Measurements from ENCODE around the gene CLDN7. TPM values are rescaled to one million over a fixed set of nuclear protein-coding genes. Genes with fewer than 3 reads are reported as not detected.

Gene CLDN7
- total RNA-seq, 1 donor from 2014 or later, result 10.5 TPM

DNA sequence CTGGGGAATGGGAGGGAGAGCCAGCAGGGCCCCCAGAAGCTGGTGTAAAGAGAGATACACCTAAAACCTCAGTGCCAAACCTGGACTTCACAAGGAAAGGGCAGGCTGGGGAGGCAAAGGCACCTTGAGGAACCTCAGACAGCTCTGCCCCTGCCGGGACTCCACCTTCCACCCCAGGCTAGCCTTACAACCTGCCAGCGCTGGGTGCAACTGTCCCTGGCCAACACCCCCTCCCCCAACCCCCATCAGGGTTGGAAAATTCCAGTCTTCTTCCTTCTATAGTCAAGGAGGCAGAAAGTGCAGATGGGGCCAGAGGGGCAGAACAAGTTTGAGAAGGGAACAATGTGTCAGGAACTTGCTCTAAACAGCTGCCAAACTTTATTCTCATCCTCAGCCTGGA lies 29.9 kb upstream of the CLDN7 start:
- H3K27me3 Mint-ChIP-seq (ENCODE audit: low read depth, unreplicated experiment), result peaks cover 63% of the 10 kb centered on the region
- H3K27ac Mint-ChIP-seq (ENCODE audit: unreplicated experiment), result no peak overlapping the region

DNA sequence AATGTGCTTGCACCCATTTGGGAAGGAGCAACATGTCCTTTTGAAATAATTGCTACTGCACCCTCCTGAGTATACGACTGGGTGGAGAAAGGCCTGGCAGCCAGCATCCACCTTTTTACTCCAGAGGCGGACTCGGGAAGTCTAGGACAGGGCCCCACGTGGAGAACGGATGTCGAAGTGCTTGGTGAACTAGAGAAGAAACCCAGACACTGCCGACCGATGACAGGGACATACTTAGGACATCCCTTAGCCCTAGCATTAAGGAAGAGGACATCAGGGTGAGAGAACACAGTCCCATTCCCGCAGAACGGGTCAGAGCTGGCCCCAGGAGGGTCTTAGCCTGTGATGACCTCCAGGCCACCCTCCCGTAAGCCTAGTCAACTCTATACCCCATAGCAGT lies 28.4 kb upstream of the CLDN7 start:
- no peaks in the 10 kb centered on the region for H3K36me3 ChIP-seq (ENCODE audit: insufficient read depth, low read length)
- H3K27ac ChIP-seq (ENCODE audit: low read depth, low read length), result no peak overlapping the region
- H3K4me3 ChIP-seq (ENCODE audit: insufficient read depth, low read depth, low read length), result no peak overlapping the region
- no peak overlapping the region for H3K4me2 ChIP-seq (ENCODE audit: low read length)
- H3K27me3 ChIP-seq (ENCODE audit: insufficient read depth, low read length), result peaks cover 53% of the 10 kb centered on the region
- no peak for FAIRE-seq
- H3K4me1 ChIP-seq (ENCODE audit: insufficient read depth, low read length), result peaks cover 3% of the 10 kb centered on the region
- Mint-ChIP-seq H3K4me3 (ENCODE audit: unreplicated experiment) (no peak overlapping the region), H3K36me3 (ENCODE audit: low read depth, unreplicated experiment) (peaks cover 2% of the 10 kb centered on the region), H3K9me3 (ENCODE audit: unreplicated experiment) (no peaks in the 10 kb centered on the region), H3K4me1 (ENCODE audit: low read depth, unreplicated experiment) (peaks cover 2% of the 10 kb centered on the region), H3K27ac (ENCODE audit: unreplicated experiment) (no peak overlapping the region), H3K27me3 (ENCODE audit: low read depth, unreplicated experiment) (peaks cover 70% of the 10 kb centered on the region)
- no peaks in the 10 kb centered on the region for H4K20me1 ChIP-seq (ENCODE audit: insufficient read depth, low read length)
- H3K9me3 ChIP-seq (ENCODE audit: insufficient read depth, low read depth, low read length), result no peaks in the 10 kb centered on the region
- TF ChIP-seq EZH2 (IDR thresholded peaks at IDR 0.05; ENCODE audit: insufficient read depth, low read length), result no peak
- TF ChIP-seq, protein P1, sequence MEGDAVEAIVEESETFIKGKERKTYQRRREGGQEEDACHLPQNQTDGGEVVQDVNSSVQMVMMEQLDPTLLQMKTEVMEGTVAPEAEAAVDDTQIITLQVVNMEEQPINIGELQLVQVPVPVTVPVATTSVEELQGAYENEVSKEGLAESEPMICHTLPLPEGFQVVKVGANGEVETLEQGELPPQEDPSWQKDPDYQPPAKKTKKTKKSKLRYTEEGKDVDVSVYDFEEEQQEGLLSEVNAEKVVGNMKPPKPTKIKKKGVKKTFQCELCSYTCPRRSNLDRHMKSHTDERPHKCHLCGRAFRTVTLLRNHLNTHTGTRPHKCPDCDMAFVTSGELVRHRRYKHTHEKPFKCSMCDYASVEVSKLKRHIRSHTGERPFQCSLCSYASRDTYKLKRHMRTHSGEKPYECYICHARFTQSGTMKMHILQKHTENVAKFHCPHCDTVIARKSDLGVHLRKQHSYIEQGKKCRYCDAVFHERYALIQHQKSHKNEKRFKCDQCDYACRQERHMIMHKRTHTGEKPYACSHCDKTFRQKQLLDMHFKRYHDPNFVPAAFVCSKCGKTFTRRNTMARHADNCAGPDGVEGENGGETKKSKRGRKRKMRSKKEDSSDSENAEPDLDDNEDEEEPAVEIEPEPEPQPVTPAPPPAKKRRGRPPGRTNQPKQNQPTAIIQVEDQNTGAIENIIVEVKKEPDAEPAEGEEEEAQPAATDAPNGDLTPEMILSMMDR (IDR thresholded peaks at IDR 0.05; ENCODE audit: insufficient read depth, low read depth, low read length), result no peak
- H2AFZ ChIP-seq (ENCODE audit: low read depth, low read length), result no peak overlapping the region
- H3K79me2 ChIP-seq (ENCODE audit: insufficient read depth, low read length), result no peaks in the 10 kb centered on the region
- no peak for DNase-seq (ENCODE audit: low read depth)
- no peak overlapping the region for H3K9ac ChIP-seq (ENCODE audit: low read length)

More for the DNA sequence above, 29.9 kb upstream of the CLDN7 start:
- FAIRE-seq (no peak), DNase-seq (ENCODE audit: low read depth) (no peak)
- Mint-ChIP-seq H3K36me3 (ENCODE audit: low read depth, unreplicated experiment) (peaks cover 2% of the 10 kb centered on the region), H3K4me3 (ENCODE audit: unreplicated experiment) (no peak overlapping the region), H3K9me3 (ENCODE audit: unreplicated experiment) (no peaks in the 10 kb centered on the region), H3K4me1 (ENCODE audit: low read depth, unreplicated experiment) (peaks cover 2% of the 10 kb centered on the region)
- TF ChIP-seq EZH2 (IDR thresholded peaks at IDR 0.05; ENCODE audit: insufficient read depth, low read length), result no peak
- TF ChIP-seq, protein P1 (IDR thresholded peaks at IDR 0.05; ENCODE audit: insufficient read depth, low read depth, low read length), result no peak
- H3K79me2 ChIP-seq (ENCODE audit: insufficient read depth, low read length), result no peaks in the 10 kb centered on the region
- H4K20me1 ChIP-seq (ENCODE audit: insufficient read depth, low read length), result no peaks in the 10 kb centered on the region
- H2AFZ ChIP-seq (ENCODE audit: low read depth, low read length), result no peak overlapping the region
- no peaks in the 10 kb centered on the region for H3K9me3 ChIP-seq (ENCODE audit: insufficient read depth, low read depth, low read length)
- H3K27me3 ChIP-seq (ENCODE audit: insufficient read depth, low read length), result peaks cover 47% of the 10 kb centered on the region
- H3K4me3 ChIP-seq (ENCODE audit: insufficient read depth, low read depth, low read length), result no peak overlapping the region
- peaks cover 8% of the 10 kb centered on the region for H3K4me1 ChIP-seq (ENCODE audit: insufficient read depth, low read length)
- H3K9ac ChIP-seq (ENCODE audit: low read length), result no peak overlapping the region
- H3K4me2 ChIP-seq (ENCODE audit: low read length), result no peak overlapping the region
- H3K36me3 ChIP-seq (ENCODE audit: insufficient read depth, low read length), result no peaks in the 10 kb centered on the region
- H3K27ac ChIP-seq (ENCODE audit: low read depth, low read length), result no peak overlapping the region

DNA sequence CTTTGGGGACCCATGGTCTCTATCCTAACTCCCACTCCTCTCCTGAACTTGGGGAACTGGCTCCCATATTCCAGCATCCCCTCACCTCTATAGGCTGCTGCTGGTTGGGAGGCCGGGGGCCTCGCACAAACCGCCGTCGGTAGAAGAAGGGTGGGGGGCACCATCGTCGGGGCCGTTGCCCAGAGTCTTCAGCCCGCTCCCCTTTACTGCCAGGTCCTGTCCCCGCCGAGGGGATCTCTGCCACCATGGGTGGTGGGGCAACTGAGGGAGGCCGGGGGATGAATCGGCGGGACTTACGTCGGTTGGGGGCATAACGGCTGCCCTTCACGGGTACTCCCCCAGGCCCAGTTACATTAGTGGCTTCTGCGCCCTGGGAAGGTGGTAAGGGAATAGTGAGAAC lies 27.9 kb upstream of the CLDN7 start:
- H3K9ac ChIP-seq (ENCODE audit: low read length), result no peak overlapping the region
- Mint-ChIP-seq H3K4me3 (ENCODE audit: unreplicated experiment) (no peak overlapping the region), H3K4me1 (ENCODE audit: low read depth, unreplicated experiment) (peaks cover 2% of the 10 kb centered on the region), H3K27me3 (ENCODE audit: low read depth, unreplicated experiment) (peaks cover 72% of the 10 kb centered on the region), H3K27ac (ENCODE audit: unreplicated experiment) (no peak overlapping the region), H3K36me3 (ENCODE audit: low read depth, unreplicated experiment) (peaks cover 2% of the 10 kb centered on the region), H3K9me3 (ENCODE audit: unreplicated experiment) (no peaks in the 10 kb centered on the region)
- H3K79me2 ChIP-seq (ENCODE audit: insufficient read depth, low read length), result no peaks in the 10 kb centered on the region
- DNase-seq (ENCODE audit: low read depth) (no peak), FAIRE-seq (no peak)
- TF ChIP-seq, protein P1 (IDR thresholded peaks at IDR 0.05; ENCODE audit: insufficient read depth, low read depth, low read length), result no peak
- no peak for TF ChIP-seq EZH2 (IDR thresholded peaks at IDR 0.05; ENCODE audit: insufficient read depth, low read length)
- H3K36me3 ChIP-seq (ENCODE audit: insufficient read depth, low read length), result no peaks in the 10 kb centered on the region
- no peak overlapping the region for H3K4me2 ChIP-seq (ENCODE audit: low read length)
- H2AFZ ChIP-seq (ENCODE audit: low read depth, low read length), result no peak overlapping the region
- no peak overlapping the region for H3K4me3 ChIP-seq (ENCODE audit: insufficient read depth, low read depth, low read length)
- peaks cover 55% of the 10 kb centered on the region for H3K27me3 ChIP-seq (ENCODE audit: insufficient read depth, low read length)
- peaks cover 3% of the 10 kb centered on the region for H3K4me1 ChIP-seq (ENCODE audit: insufficient read depth, low read length)
- no peaks in the 10 kb centered on the region for H3K9me3 ChIP-seq (ENCODE audit: insufficient read depth, low read depth, low read length)
- no peak overlapping the region for H3K27ac ChIP-seq (ENCODE audit: low read depth, low read length)
- no peaks in the 10 kb centered on the region for H4K20me1 ChIP-seq (ENCODE audit: insufficient read depth, low read length)
